CD4-positive, alpha-beta memory T cell (primary cell): ENCODE measurements around the gene GOLGA8S. TPM values are rescaled to one million over a fixed set of nuclear protein-coding genes. Genes with fewer than 3 reads are reported as not detected.
"Not testable (repeated sequence)": the region's sequence is repeated elsewhere in the genome, so short reads cannot be mapped to it uniquely, and the experiment has no call there.

Experiments used
- CTCF ChIA-PET: fragments of 350-600 bp; sonication (Branson Sonifier 250); formaldehyde crosslinking; loops from one replicate; lab custom pipeline; 2021; ENCODE audit warnings: inconsistent platforms; ENCODE audit not compliant: partially characterized antibody; lab: Charles Lee
- POLR2A ChIA-PET: fragments of 350-600 bp; sonication (Branson Sonifier 250); formaldehyde crosslinking; loops from one replicate; lab custom pipeline; 2021; ENCODE audit not compliant: partially characterized antibody; lab: Charles Lee
- DNase-seq, 5 donors: peaks; one replicate each; pipeline versions ENCODE4 v3.0.0 to v3.0.0-alpha.2; 2020 to 2022; ENCODE audit warnings: mixed read lengths in 1 of 5
- H3K27ac ChIP-seq: one replicate; pipeline ENCODE4 v1.7.0; 2013; ENCODE audit warnings: low read depth, low read length
- H3K27me3 ChIP-seq: 2 replicates; pipeline ENCODE4 v1.7.0; 2013; ENCODE audit warnings: mild to moderate bottlenecking, low read length, moderate library complexity; ENCODE audit not compliant: insufficient read depth
- H3K36me3 ChIP-seq: 2 replicates; pipeline ENCODE4 v1.7.0; 2013; ENCODE audit warnings: mild to moderate bottlenecking, low read length, moderate library complexity; ENCODE audit not compliant: insufficient read depth
- H3K4me1 ChIP-seq: 2 replicates; pipeline ENCODE4 v1.7.0; 2013; ENCODE audit warnings: mild to moderate bottlenecking, low read length, moderate library complexity; ENCODE audit not compliant: insufficient read depth
- H3K4me3 ChIP-seq, 2 donors: one replicate each; pipeline ENCODE4 v1.7.0; 2013; ENCODE audit warnings: low read length in 2 of 2, mild to moderate bottlenecking in 1 of 2
- H3K9me3 ChIP-seq, 2 donors: one replicate each; pipeline ENCODE4 v1.7.0; 2013; ENCODE audit warnings: low read length in 2 of 2, control low read depth in 1 of 2; ENCODE audit not compliant: control insufficient read depth in 1 of 2
- H3K27ac Mint-ChIP-seq, 7 donors: one replicate each; pipeline ENCODE4 v1.8.0; 2020 to 2021; ENCODE audit warnings: mixed read lengths in 7 of 7, mild to moderate bottlenecking in 6 of 7, inconsistent platforms in 3 of 7, moderate library complexity in 3 of 7
- H3K27me3 Mint-ChIP-seq, 2 donors: one replicate each; pipeline ENCODE4 v1.8.0; 2020 to 2021; ENCODE audit warnings: mixed read lengths in 2 of 2
- H3K36me3 Mint-ChIP-seq, 2 donors: one replicate each; pipeline ENCODE4 v1.8.0; 2020 to 2021; ENCODE audit warnings: mixed read lengths in 2 of 2, inconsistent platforms in 1 of 2, mild to moderate bottlenecking in 1 of 2
- H3K4me1 Mint-ChIP-seq, 4 donors: one replicate each; pipeline ENCODE4 v1.8.0; 2020 to 2021; ENCODE audit warnings: mixed read lengths in 4 of 4, mild to moderate bottlenecking in 1 of 4
- H3K4me3 Mint-ChIP-seq, 8 donors: one replicate each; pipeline ENCODE4 v1.8.0; 2020 to 2021; ENCODE audit warnings: mixed read lengths in 8 of 8, mild to moderate bottlenecking in 7 of 8, moderate library complexity in 6 of 8, inconsistent platforms in 3 of 8
- H3K9me3 Mint-ChIP-seq, 8 donors: one replicate each; pipeline ENCODE4 v1.8.0; 2020 to 2021; ENCODE audit warnings: mixed read lengths in 8 of 8, mild to moderate bottlenecking in 5 of 8, inconsistent platforms in 3 of 8, moderate library complexity in 1 of 8
- intact Hi-C: fragments of 100-400 bp; cut with micrococcal nuclease; formaldehyde crosslinking; loops from one replicate; pipeline ENCODE4 v1.15.1; 2023
- polyA plus RNA-seq, 2 donors: library from polyadenylated mRNA; unstranded; fragments of 300-500 nt; fragmentation: Illumina TruSeq; gene quantifications; one replicate each; pipeline ENCODE4 v1.2.3, GENCODE V29; 2021
- total RNA-seq, 2 experiments: library from RNA; stranded (reverse); gene quantifications; one replicate each; pipeline ENCODE4 v1.2.3, GENCODE V29; 2021

Gene GOLGA8S
- total and polyA plus RNA-seq, 4 experiments from 2014 or later, result 0.30 to 0.35 TPM; not detected in 2

- H3K27me3 ChIP-seq, H3K36me3 ChIP-seq, POLR2A ChIA-PET, H3K9me3 ChIP-seq, H3K4me3 Mint-ChIP-seq, H3K4me1 Mint-ChIP-seq, H3K9me3 Mint-ChIP-seq, H3K27ac ChIP-seq, DNase-seq, H3K36me3 Mint-ChIP-seq, H3K27me3 Mint-ChIP-seq, H3K4me1 ChIP-seq, intact Hi-C loops, H3K27ac Mint-ChIP-seq, H3K4me3 ChIP-seq, CTCF ChIA-PET: not testable (repeated sequence)
Observed at GRCh38 chr15:23371134-23371533, 16.6 kb downstream of the GOLGA8S start.

GRCh38 chr15:23371868-23372267 is 17.3 kb downstream of the GOLGA8S start:
- POLR2A ChIA-PET, DNase-seq, H3K27me3 ChIP-seq, CTCF ChIA-PET, H3K27me3 Mint-ChIP-seq, H3K4me3 Mint-ChIP-seq, intact Hi-C loops, H3K9me3 ChIP-seq, H3K36me3 Mint-ChIP-seq, H3K9me3 Mint-ChIP-seq, H3K4me1 Mint-ChIP-seq, H3K36me3 ChIP-seq, H3K27ac Mint-ChIP-seq, H3K4me1 ChIP-seq, H3K4me3 ChIP-seq, H3K27ac ChIP-seq: not testable (repeated sequence)

DNA sequence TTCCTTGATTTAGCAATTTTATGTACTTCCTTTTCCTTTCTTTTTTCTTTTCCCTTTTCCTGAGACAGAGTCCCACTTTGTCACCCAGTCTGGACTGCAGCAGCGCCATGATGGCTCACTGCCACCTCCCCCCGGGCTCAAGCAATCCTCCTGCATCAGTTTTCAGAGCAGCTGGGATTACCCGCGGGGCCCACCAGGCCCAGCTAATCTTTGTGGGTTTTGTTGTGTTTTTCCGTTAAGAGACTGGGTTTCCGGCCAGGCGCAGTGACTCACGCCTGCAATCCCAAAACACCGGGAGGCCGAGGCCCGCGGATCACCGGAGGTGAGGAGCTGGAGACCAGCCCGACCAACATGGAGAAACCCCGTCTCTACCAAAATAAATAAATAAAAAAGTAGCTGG is 17.7 kb downstream of the GOLGA8S start:
- H3K4me1 ChIP-seq, result no peaks in the 10 kb centered on the region
- POLR2A ChIA-PET, result no interaction called here
- H3K27me3 Mint-ChIP-seq, result peaks cover 0 to 1% of the 10 kb centered on the region in 2 donors

GRCh38 chr15:23372891-23373600 is 18.5 kb downstream of the GOLGA8S start:
- H3K9me3 ChIP-seq, H3K27ac Mint-ChIP-seq, H3K36me3 Mint-ChIP-seq, H3K4me1 ChIP-seq, H3K9me3 Mint-ChIP-seq, DNase-seq, intact Hi-C loops, H3K27me3 ChIP-seq, H3K4me1 Mint-ChIP-seq, POLR2A ChIA-PET, H3K27ac ChIP-seq, H3K36me3 ChIP-seq, H3K27me3 Mint-ChIP-seq, H3K4me3 Mint-ChIP-seq, H3K4me3 ChIP-seq, CTCF ChIA-PET: not testable (repeated sequence)

More for the DNA sequence above, 17.7 kb downstream of the GOLGA8S start:
- Mint-ChIP-seq H3K27ac (no peak overlapping the region), H3K4me1 (no peaks in the 10 kb centered on the region), H3K4me3 (no peak overlapping the region), H3K36me3 (no peaks in the 10 kb centered on the region), H3K9me3 (no peaks in the 10 kb centered on the region)
- no peaks in the 10 kb centered on the region for H3K27me3 ChIP-seq
- H3K4me3 ChIP-seq, result no peak overlapping the region
- no peaks in the 10 kb centered on the region for H3K9me3 ChIP-seq
- CTCF ChIA-PET, result no interaction called here
- H3K36me3 ChIP-seq, result no peaks in the 10 kb centered on the region
- intact Hi-C loops, result no loop called here
- no peak for DNase-seq
- H3K27ac ChIP-seq, result no peak overlapping the region

DNA sequence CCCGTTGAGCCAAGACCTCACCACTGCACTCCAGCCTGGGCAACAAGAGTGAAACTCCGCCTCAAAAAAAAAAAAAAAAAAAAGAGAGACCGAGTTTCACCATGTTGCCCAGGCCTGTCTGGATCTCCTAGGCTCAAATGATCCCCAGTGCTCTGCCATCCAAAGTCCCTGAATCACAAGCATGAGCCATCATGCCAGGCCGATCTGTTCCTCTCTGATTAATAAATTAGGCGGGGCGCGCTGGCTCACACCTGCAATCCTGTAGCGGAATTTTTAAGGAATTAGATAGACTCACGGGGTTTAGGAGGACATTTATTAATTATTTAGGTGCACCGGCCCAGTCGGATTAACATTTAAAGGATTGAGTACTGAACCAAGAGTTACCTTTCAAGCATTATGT is 19.7 kb downstream of the GOLGA8S start:
- H3K27ac Mint-ChIP-seq, H3K27ac ChIP-seq, H3K27me3 Mint-ChIP-seq, intact Hi-C loops, H3K27me3 ChIP-seq, H3K36me3 Mint-ChIP-seq, H3K9me3 Mint-ChIP-seq, H3K36me3 ChIP-seq, POLR2A ChIA-PET, DNase-seq, H3K4me1 ChIP-seq, CTCF ChIA-PET, H3K4me1 Mint-ChIP-seq, H3K4me3 Mint-ChIP-seq, H3K4me3 ChIP-seq, H3K9me3 ChIP-seq: not testable (repeated sequence)

DNA sequence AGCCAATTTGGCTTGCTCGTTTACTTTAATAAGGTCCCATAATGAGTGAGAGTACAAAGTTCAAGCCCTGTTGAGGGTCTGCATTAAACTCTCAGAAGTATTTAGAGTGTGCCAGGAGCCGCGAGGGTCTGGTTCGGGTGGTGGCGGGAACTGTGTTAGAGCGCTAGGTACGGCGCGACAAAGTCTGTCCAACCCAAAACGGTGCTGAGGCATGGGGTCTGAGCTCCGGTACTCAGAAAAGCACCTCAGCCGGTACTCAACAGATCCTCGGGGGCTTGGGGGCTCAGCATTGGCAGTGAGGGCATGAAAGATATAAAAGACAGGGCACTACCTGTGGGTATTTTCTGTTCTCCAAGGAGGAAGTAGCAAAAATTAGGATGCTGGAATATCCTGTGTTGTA is 24.4 kb downstream of the GOLGA8S start:
- H3K36me3 Mint-ChIP-seq, H3K27ac ChIP-seq, H3K27ac Mint-ChIP-seq, H3K4me3 Mint-ChIP-seq, H3K9me3 ChIP-seq, intact Hi-C loops, H3K9me3 Mint-ChIP-seq, POLR2A ChIA-PET, CTCF ChIA-PET, H3K4me1 ChIP-seq, H3K36me3 ChIP-seq, H3K27me3 ChIP-seq, H3K4me1 Mint-ChIP-seq, DNase-seq, H3K4me3 ChIP-seq, H3K27me3 Mint-ChIP-seq: not testable (repeated sequence)

DNA sequence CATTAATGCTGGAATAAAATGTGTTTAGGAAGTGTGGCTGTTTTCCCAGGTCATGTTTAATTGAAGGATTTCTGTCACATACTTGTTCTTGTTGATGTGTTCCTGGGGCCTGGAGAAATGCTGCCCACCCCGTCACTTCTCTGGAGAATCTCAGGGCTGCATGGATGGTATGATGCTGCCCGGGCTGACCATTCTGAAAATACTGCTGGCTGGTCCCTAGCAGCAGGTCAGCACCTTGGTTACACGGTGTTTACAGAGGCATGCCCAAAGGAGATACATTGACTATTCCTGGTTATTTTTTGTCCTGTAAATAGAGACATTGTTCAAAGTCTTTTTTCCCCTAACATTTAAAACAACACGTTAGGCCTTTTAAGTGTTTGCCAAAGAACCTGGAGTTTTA is 26.2 kb downstream of the GOLGA8S start:
- H3K4me1 ChIP-seq, H3K36me3 Mint-ChIP-seq, H3K4me1 Mint-ChIP-seq, H3K27ac Mint-ChIP-seq, H3K4me3 Mint-ChIP-seq, intact Hi-C loops, CTCF ChIA-PET, H3K4me3 ChIP-seq, POLR2A ChIA-PET, H3K9me3 Mint-ChIP-seq, H3K27me3 ChIP-seq, H3K9me3 ChIP-seq, H3K36me3 ChIP-seq, H3K27ac ChIP-seq, DNase-seq: not testable (repeated sequence)
- H3K27me3 Mint-ChIP-seq, result peaks cover 1 to 10% of the 10 kb centered on the region in 2 donors

DNA sequence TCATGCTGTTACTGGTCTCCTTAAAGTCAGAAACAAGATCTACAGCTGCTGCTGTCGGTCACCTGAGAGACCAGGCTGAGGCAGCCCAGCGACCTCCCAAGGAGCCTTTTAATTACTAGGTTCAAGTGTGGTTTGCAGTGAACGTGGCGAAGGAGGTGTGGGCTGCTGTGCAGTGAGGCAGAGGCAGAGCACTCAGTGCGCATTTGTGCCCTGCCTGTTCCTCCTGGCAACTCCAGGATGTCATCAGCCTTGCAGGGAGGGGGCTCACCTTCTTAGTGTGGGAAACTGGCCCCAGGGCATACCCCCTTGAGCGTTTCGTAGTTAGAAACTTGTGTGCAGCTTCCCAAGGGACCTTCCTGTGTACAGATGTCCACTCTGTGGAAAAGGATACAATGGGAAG is 26.6 kb downstream of the GOLGA8S start:
- CTCF ChIA-PET, POLR2A ChIA-PET, H3K4me3 Mint-ChIP-seq, intact Hi-C loops, H3K27ac ChIP-seq, H3K9me3 ChIP-seq, DNase-seq, H3K4me1 Mint-ChIP-seq, H3K9me3 Mint-ChIP-seq, H3K27ac Mint-ChIP-seq, H3K4me1 ChIP-seq, H3K27me3 ChIP-seq, H3K36me3 Mint-ChIP-seq, H3K4me3 ChIP-seq, H3K36me3 ChIP-seq: not testable (repeated sequence)
- H3K27me3 Mint-ChIP-seq, result peaks cover 1 to 10% of the 10 kb centered on the region in 2 donors
